Neural progenitor cell (in vitro differentiated cells): ENCODE results near the gene LILRA1. TPM values are rescaled to one million over a fixed set of nuclear protein-coding genes. Genes with fewer than 3 reads are reported as not detected.

Experiments used
- DNase-seq: peaks from one replicate; pipeline ENCODE4 v3.0.0-alpha.2; 2016; ENCODE audit warnings: low spot score
- H2AFZ ChIP-seq: fragments of 200-600 bp; sonication (generic); replicated peaks from 2 replicates; pipeline ENCODE4 v1.6.1; 2016; ENCODE audit warnings: antibody characterized with exemption
- H3F3A ChIP-seq: fragments of 200-600 bp; sonication (generic); 2 replicates; pipeline ENCODE4 v1.6.1; 2016; ENCODE audit warnings: antibody characterized with exemption, low read depth
- H3K27ac ChIP-seq: fragments of 200-600 bp; sonication (generic); 2 replicates; pipeline ENCODE4 v1.5.1; 2016; ENCODE audit warnings: mild to moderate bottlenecking
- H3K27me3 ChIP-seq: fragments of 200-600 bp; sonication (generic); 2 replicates; pipeline ENCODE4 v1.6.1; 2016; ENCODE audit warnings: mild to moderate bottlenecking, moderate library complexity
- H3K36me3 ChIP-seq: fragments of 200-600 bp; sonication (generic); 2 replicates; pipeline ENCODE4 v1.5.1; 2016
- H3K4me1 ChIP-seq: fragments of 200-600 bp; sonication (generic); 2 replicates; pipeline ENCODE4 v1.6.1; 2016; ENCODE audit warnings: mixed run types
- H3K4me2 ChIP-seq: fragments of 200-600 bp; sonication (generic); 2 replicates; pipeline ENCODE4 v1.6.1; 2016
- H3K4me3 ChIP-seq: fragments of 200-600 bp; sonication (generic); 2 replicates; pipeline ENCODE4 v1.5.1; 2016
- H3K79me2 ChIP-seq: fragments of 200-600 bp; sonication (generic); 2 replicates; pipeline ENCODE4 v1.6.1; 2016; ENCODE audit warnings: low read depth
- H3K9ac ChIP-seq: fragments of 200-600 bp; sonication (generic); 2 replicates; pipeline ENCODE4 v1.6.1; 2016
- H3K9me3 ChIP-seq: fragments of 200-600 bp; sonication (generic); 2 replicates; pipeline ENCODE4 v1.5.1; 2016; ENCODE audit warnings: low read depth
- H4K20me1 ChIP-seq: fragments of 200-600 bp; sonication (generic); 2 replicates; pipeline ENCODE4 v1.6.1; 2016; ENCODE audit warnings: low read depth
- H3K27ac Mint-ChIP-seq: 3 replicates; pipeline ENCODE4 v1.8.0; 2021; ENCODE audit warnings: mixed read lengths
- H3K27me3 Mint-ChIP-seq: 2 replicates; pipeline ENCODE4 v1.8.0; 2022; ENCODE audit warnings: low read depth, mild to moderate bottlenecking, inconsistent platforms, moderate library complexity, mixed read lengths; ENCODE audit not compliant: insufficient read depth
- H3K36me3 Mint-ChIP-seq: 3 replicates; pipeline ENCODE4 v1.8.0; 2021; ENCODE audit warnings: mixed read lengths
- H3K4me1 Mint-ChIP-seq: 3 replicates; pipeline ENCODE4 v1.8.0; 2021; ENCODE audit warnings: mixed read lengths
- H3K4me3 Mint-ChIP-seq: 3 replicates; pipeline ENCODE4 v1.8.0; 2021; ENCODE audit warnings: mild to moderate bottlenecking, moderate library complexity, mixed read lengths
- H3K9me3 Mint-ChIP-seq: 3 replicates; pipeline ENCODE4 v1.8.0; 2020; ENCODE audit warnings: mixed read lengths
- EZH2 ChIP-seq: fragments of 200-600 bp; sonication (generic); IDR thresholded peaks from 2 replicates; pipeline ENCODE4 v1.6.1; 2017; ENCODE audit warnings: antibody characterized with exemption, mild to moderate bottlenecking, moderate library complexity
- EZH2phosphoT487 ChIP-seq: fragments of 200-600 bp; sonication (generic); IDR thresholded peaks from 2 replicates; pipeline ENCODE4 v1.6.1; 2017; ENCODE audit warnings: antibody characterized with exemption
- total RNA-seq: library from RNA; depleted of rRNA; stranded (reverse); fragments of >200 nt; gene quantifications from 2 replicates; pipeline ENCODE4 v1.2.3, GENCODE V29; 2015; ENCODE audit warnings: low replicate concordance
- TF ChIP-seq, protein P1 (sequence below): fragments of 200-600 bp; sonication (generic); IDR thresholded peaks from 2 replicates; pipeline ENCODE4 v1.5.1; 2017; ENCODE audit warnings: antibody characterized with exemption, mild to moderate bottlenecking

Gene LILRA1
- total RNA-seq, 1 donor from 2014 or later, result not detected

GRCh38 chr19:54600212-54600611 is 6.8 kb downstream of the LILRA1 start:
- Mint-ChIP-seq H3K27me3 (no peaks in the 10 kb centered on the region), H3K4me3 (no peak overlapping the region), H3K27ac (no peak overlapping the region), H3K36me3 (no peaks in the 10 kb centered on the region), H3K9me3 (peaks cover 23% of the 10 kb centered on the region), H3K4me1 (no peaks in the 10 kb centered on the region)
- no peaks in the 10 kb centered on the region for H3K36me3 ChIP-seq
- no peaks in the 10 kb centered on the region for H3F3A ChIP-seq
- H3K9me3 ChIP-seq, result peaks cover 15% of the 10 kb centered on the region
- no peak overlapping the region for H3K4me2 ChIP-seq
- H2AFZ ChIP-seq, result no peak overlapping the region
- no peak overlapping the region for H3K27ac ChIP-seq
- no peaks in the 10 kb centered on the region for H3K27me3 ChIP-seq
- H3K4me1 ChIP-seq, result no peaks in the 10 kb centered on the region
- no peak for DNase-seq
- no peak overlapping the region for H3K4me3 ChIP-seq
- no peak overlapping the region for H3K9ac ChIP-seq
- no peaks in the 10 kb centered on the region for H3K79me2 ChIP-seq
- no peaks in the 10 kb centered on the region for H4K20me1 ChIP-seq
- TF ChIP-seq, protein P1, sequence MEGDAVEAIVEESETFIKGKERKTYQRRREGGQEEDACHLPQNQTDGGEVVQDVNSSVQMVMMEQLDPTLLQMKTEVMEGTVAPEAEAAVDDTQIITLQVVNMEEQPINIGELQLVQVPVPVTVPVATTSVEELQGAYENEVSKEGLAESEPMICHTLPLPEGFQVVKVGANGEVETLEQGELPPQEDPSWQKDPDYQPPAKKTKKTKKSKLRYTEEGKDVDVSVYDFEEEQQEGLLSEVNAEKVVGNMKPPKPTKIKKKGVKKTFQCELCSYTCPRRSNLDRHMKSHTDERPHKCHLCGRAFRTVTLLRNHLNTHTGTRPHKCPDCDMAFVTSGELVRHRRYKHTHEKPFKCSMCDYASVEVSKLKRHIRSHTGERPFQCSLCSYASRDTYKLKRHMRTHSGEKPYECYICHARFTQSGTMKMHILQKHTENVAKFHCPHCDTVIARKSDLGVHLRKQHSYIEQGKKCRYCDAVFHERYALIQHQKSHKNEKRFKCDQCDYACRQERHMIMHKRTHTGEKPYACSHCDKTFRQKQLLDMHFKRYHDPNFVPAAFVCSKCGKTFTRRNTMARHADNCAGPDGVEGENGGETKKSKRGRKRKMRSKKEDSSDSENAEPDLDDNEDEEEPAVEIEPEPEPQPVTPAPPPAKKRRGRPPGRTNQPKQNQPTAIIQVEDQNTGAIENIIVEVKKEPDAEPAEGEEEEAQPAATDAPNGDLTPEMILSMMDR, result no peak
- TF ChIP-seq EZH2 (no peak), EZH2phosphoT487 (no peak)

- Mint-ChIP-seq H3K27ac (no peak overlapping the region), H3K4me3 (no peak overlapping the region), H3K9me3 (peaks cover 32% of the 10 kb centered on the region), H3K4me1 (no peaks in the 10 kb centered on the region), H3K36me3 (no peaks in the 10 kb centered on the region), H3K27me3 (no peaks in the 10 kb centered on the region)
- Histone ChIP-seq H3K27ac (no peak overlapping the region), H3K4me3 (no peak overlapping the region), H3K9me3 (peaks cover 30% of the 10 kb centered on the region), H3K27me3 (no peaks in the 10 kb centered on the region), H2AFZ (no peak overlapping the region), H3F3A (no peaks in the 10 kb centered on the region), H3K9ac (no peak overlapping the region), H3K79me2 (no peaks in the 10 kb centered on the region), H4K20me1 (no peaks in the 10 kb centered on the region), H3K36me3 (no peaks in the 10 kb centered on the region), H3K4me2 (no peak overlapping the region), H3K4me1 (no peaks in the 10 kb centered on the region)
- TF ChIP-seq, protein P1, result no peak
- TF ChIP-seq EZH2 (no peak), EZH2phosphoT487 (no peak)
- no peak for DNase-seq
Observed at GRCh38 chr19:54606230-54606629, 12.8 kb downstream of the LILRA1 start.

GRCh38 chr19:54606891-54607784 is 13.7 kb downstream of the LILRA1 start:
- H3K36me3 Mint-ChIP-seq, result no peaks in the 10 kb centered on the region
- TF ChIP-seq, protein P1, result no peak
- TF ChIP-seq EZH2 (no peak), EZH2phosphoT487 (no peak)
- Histone ChIP-seq H3K4me2 (no peak overlapping the region), H3K79me2 (no peaks in the 10 kb centered on the region), H3K9ac (no peak overlapping the region), H3F3A (no peaks in the 10 kb centered on the region), H3K36me3 (no peaks in the 10 kb centered on the region), H3K9me3 (peaks cover 30% of the 10 kb centered on the region), H3K4me1 (no peaks in the 10 kb centered on the region), H2AFZ (no peak overlapping the region), H4K20me1 (no peaks in the 10 kb centered on the region), H3K27me3 (no peaks in the 10 kb centered on the region), H3K27ac (no peak overlapping the region), H3K4me3 (no peak overlapping the region)
- no peaks in the 10 kb centered on the region for H3K4me1 Mint-ChIP-seq
- H3K27me3 Mint-ChIP-seq, result no peaks in the 10 kb centered on the region
- H3K27ac Mint-ChIP-seq, result no peak overlapping the region
- H3K4me3 Mint-ChIP-seq, result no peak overlapping the region
- H3K9me3 Mint-ChIP-seq, result peaks cover 31% of the 10 kb centered on the region
- no peak for DNase-seq
